Small intestine (tissue), 7 donors: ENCODE results near the gene BABAM2. TPM values are rescaled to one million over a fixed set of nuclear protein-coding genes. Genes with fewer than 3 reads are reported as not detected.
"Not testable (repeated sequence)": the region's sequence is repeated elsewhere in the genome, so short reads cannot be mapped to it uniquely, and the experiment has no call there.

Source experiments
- DNase-seq, 2 donors: peaks; one replicate each; pipeline versions ENCODE4 v3.0.0 to v3.0.0-alpha.2; 2013
- FAIRE-seq: peaks from 2 replicates; lab custom pipeline; 2012; peaks lifted over from hg19 to GRCh38; lab: Jason Lieb, UNC
- H3K27ac ChIP-seq, 3 donors: one replicate each; pipeline ENCODE4 v1.5.1; 2013; ENCODE audit warnings: low read length in 2 of 3, mild to moderate bottlenecking in 2 of 3, control low read depth in 1 of 3, inconsistent platforms in 1 of 3, low read depth in 1 of 3, moderate library complexity in 1 of 3
- H3K27me3 ChIP-seq, 3 donors: one replicate each; pipeline ENCODE4 v1.6.1; 2013; ENCODE audit warnings: low read length in 3 of 3, inconsistent platforms in 1 of 3; ENCODE audit not compliant: control insufficient read depth in 3 of 3, insufficient read depth in 3 of 3
- H3K36me3 ChIP-seq, 3 donors: one replicate each; pipeline ENCODE4 v1.6.1; 2013; ENCODE audit warnings: low read length in 3 of 3, inconsistent platforms in 1 of 3, low read depth in 1 of 3, mild to moderate bottlenecking in 1 of 3, moderate library complexity in 1 of 3; ENCODE audit not compliant: control insufficient read depth in 3 of 3, insufficient read depth in 2 of 3
- H3K4me1 ChIP-seq, 3 donors: one replicate each; pipeline ENCODE4 v1.6.1; 2013; ENCODE audit warnings: low read length in 2 of 3, inconsistent platforms in 1 of 3, low read depth in 1 of 3, mild to moderate bottlenecking in 1 of 3, moderate library complexity in 1 of 3; ENCODE audit not compliant: control insufficient read depth in 3 of 3, insufficient read depth in 2 of 3
- H3K4me3 ChIP-seq, 3 donors: one replicate each; pipeline ENCODE4 v1.5.1; 2013; ENCODE audit warnings: low read length in 3 of 3, control low read depth in 1 of 3, inconsistent platforms in 1 of 3, low read depth in 1 of 3, mild to moderate bottlenecking in 1 of 3, moderate library complexity in 1 of 3
- H3K9me3 ChIP-seq, 2 donors: one replicate each; pipeline ENCODE4 v1.6.1; 2013; ENCODE audit warnings: low read depth in 1 of 2, low read length in 1 of 2; ENCODE audit not compliant: control insufficient read depth in 2 of 2, insufficient read depth in 1 of 2
- WGBS, 3 donors: extraction: QIAGEN DNeasy Blood & Tissue Kit; methylation state at CpG; one replicate each; pipeline ENCODE4 v1.1.7; 2013; 5-methylcytosine and 5-hydroxymethylcytosine counted together
- polyA plus RNA-seq, 4 donors: library from polyadenylated mRNA; stranded (reverse) in 3 of 4; unstranded in 1 of 4; fragments of 200-250 nt in 3 of 4; fragments of 120-200 nt in 1 of 4; gene quantifications; one replicate each; pipeline versions ENCODE4 v1.2.1 to v1.2.3, GENCODE V29; 2013
- donor health status: healthy with polysubstance abuse.
- donor health status: control.
- donor health status: control.
- donor health status: Bipolar disorder and iron deficiency.
- donor health status: healthy.

The BABAM2 gene
- polyA plus RNA-seq, 4 donors: 19.5 to 38.6 (median 21.5) TPM

DNA sequence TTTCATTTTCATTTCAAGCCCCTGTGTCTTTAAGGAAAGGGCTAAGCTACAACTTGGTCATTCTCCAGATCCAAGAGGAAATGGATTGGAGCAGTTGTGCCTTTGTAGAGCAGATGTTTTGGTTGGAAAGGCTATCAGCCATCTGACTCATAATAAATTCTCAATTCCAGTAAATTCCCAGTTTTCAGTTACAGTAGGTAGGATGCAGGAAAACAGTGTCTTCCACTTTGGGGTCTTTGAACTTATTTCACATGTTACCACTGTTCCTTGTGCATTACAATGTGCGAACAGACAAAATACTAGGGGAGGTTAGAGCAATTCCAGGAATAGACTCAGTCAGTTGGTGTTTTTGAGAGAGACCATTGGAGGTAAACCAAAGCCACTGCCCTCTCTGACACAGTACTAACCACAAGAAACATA is 211.9 kb downstream of the BABAM2 start:
- H3K4me1 ChIP-seq: peaks cover 0 to 3% (median 0%) of the 10 kb centered on the region in 3 donors
- FAIRE-seq (no peak), DNase-seq (no peak)
- H3K36me3 ChIP-seq: no peaks in the 10 kb centered on the region
- H3K4me3 ChIP-seq: no peak overlapping the region
- H3K27ac ChIP-seq: peak overlapping the region in 1 of 3 donors; percentile 78
- no peaks in the 10 kb centered on the region for H3K9me3 ChIP-seq
- WGBS, 3 donors: 45 to 89% (median 77%) methylated on average over 1 of the region's 1 CpG
- no peaks in the 10 kb centered on the region for H3K27me3 ChIP-seq

DNA sequence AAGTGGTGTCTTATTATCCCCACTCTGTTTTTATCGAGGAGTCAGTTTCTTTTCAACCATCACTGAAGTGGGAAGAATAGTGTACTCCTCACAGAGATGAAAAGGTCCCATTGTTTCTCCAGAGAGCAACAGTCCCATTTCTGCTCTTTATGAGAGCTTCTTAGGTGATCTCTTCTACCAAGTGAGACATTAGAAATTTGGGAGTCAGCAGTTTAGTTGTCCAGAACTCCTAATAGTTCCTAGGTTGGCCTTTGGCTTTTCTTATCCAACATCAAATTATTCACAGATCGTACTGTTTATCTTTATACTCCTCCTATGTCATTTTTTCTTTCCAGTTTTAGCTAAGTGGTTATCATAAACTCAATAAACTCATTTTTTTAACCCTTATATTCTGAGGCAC is 213.1 kb downstream of the BABAM2 start:
- H3K27ac ChIP-seq: peak overlapping the region in 1 of 3 donors; percentile 32
- H3K27me3 ChIP-seq: no peaks in the 10 kb centered on the region
- DNase-seq (no peak), FAIRE-seq (no peak)
- H3K36me3 ChIP-seq: no peaks in the 10 kb centered on the region
- H3K4me3 ChIP-seq: no peak overlapping the region
- WGBS, 3 donors: 59 to 79% (median 67%) methylated on average over 2 of the region's 2 CpGs
- H3K9me3 ChIP-seq: no peaks in the 10 kb centered on the region
- H3K4me1 ChIP-seq: peaks cover 0 to 3% (median 0%) of the 10 kb centered on the region in 3 donors

DNA sequence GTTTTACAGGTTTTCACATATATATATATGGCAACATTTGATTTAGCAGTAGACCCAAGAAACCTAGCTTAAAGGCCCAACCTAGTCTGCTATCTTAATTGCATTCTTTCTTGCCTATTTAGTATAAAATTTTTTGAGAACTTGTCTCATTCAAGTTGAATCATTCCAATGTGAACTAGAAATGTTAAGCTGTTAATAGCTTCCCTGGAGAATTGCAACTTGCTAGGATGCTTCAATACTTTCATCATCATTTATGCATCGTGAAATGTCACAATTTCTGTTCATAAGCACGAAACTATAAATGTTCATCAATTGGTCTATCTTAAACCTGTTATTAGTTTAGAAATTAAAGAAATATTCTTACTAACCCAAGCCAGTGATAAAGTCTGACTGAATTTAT is 217.6 kb downstream of the BABAM2 start:
- Histone ChIP-seq H3K4me1 (peaks cover 0 to 2% (median 0%) of the 10 kb centered on the region in 3 donors), H3K36me3 (no peaks in the 10 kb centered on the region), H3K27ac (no peak overlapping the region), H3K9me3 (no peaks in the 10 kb centered on the region), H3K4me3 (no peak overlapping the region), H3K27me3 (no peaks in the 10 kb centered on the region)
- WGBS, 3 donors: 78 to 95% (median 93%) methylated on average over 2 of the region's 2 CpGs
- FAIRE-seq (no peak), DNase-seq (no peak)

DNA sequence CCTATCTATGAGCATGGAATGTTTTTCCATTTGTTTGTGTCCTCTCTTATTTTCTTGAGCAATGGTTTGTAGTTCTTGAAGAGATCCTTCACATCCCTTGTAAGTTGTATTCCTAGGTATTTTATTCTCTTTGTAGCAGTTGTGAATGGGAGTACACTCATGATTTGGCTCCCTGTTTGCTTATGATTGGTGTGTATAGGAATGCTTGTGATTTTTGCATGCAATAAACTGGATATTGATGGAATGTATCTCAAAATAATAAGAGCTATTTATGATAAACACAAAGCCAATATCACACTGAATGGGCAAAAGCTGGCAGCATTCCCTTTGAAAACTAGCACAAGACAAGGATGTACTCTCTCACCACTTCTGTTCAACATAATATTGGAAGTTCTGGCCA is 223.2 kb downstream of the BABAM2 start:
- not testable (repeated sequence) for H3K36me3 ChIP-seq, DNase-seq, H3K27ac ChIP-seq, H3K9me3 ChIP-seq, H3K27me3 ChIP-seq, FAIRE-seq, H3K4me3 ChIP-seq
- peaks cover 0 to 18% (median 0%) of the 10 kb centered on the region in 3 donors for H3K4me1 ChIP-seq

DNA sequence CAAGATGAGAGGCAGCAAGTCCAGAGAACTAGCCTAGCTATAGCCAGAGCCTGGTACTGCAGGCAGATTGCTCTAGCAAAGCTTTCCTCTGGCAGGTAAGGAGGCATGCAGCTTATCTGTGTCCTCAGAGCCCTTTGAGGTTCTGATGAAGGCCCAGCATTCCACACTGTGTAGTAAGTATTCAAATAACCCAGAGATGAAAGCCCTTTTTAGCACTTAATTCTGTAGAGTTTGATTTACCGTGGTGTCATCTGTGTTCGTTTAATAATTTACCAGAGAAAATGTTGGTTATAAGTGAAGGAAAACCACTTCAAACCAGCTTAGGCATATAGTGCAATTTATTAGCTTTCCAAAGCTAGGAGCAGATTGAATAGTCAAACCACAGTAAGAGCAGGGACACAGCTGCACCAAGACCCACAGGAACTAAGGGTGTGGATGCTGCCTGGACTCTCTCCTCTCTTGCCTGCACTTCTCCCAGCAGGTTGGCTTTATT is 226.6 kb downstream of the BABAM2 start:
- 13 to 67% (median 33%) methylated on average over 2 of the region's 2 CpGs for WGBS, 3 donors
- H3K4me3 ChIP-seq: no peak overlapping the region
- no peaks in the 10 kb centered on the region for H3K36me3 ChIP-seq
- DNase-seq (peak; percentile 21 to 69), FAIRE-seq (no peak)
- H3K27ac ChIP-seq: peak overlapping the region in 2 of 3 donors; percentile 11 to 57
- H3K9me3 ChIP-seq: no peaks in the 10 kb centered on the region
- no peaks in the 10 kb centered on the region for H3K27me3 ChIP-seq
- peaks cover 0 to 18% (median 0%) of the 10 kb centered on the region in 3 donors for H3K4me1 ChIP-seq

DNA sequence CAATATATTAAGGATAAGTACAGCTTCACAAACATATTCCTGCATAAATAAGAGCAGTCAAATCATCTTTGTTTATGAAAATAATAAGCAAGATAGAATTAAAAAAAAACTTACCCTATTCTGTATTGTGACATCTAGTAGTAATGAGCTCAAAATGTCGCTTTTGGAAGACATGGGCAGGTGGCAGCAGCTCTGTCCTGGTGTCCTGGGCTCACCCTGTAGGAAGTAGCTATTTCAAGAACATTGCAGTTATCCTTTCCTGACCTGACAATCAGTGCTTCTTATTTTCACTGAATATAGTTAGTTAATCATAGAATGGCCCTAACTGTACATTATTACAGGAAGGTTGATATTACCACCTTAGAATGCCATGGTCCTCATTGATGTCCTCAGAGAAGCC is 229.1 kb downstream of the BABAM2 start:
- H3K27me3 ChIP-seq: no peaks in the 10 kb centered on the region
- no peak for DNase-seq
- no peaks in the 10 kb centered on the region for H3K9me3 ChIP-seq
- H3K36me3 ChIP-seq: no peaks in the 10 kb centered on the region
- H3K27ac ChIP-seq: no peak overlapping the region
- 91 to 100% (median 91%) methylated on average over 1 of the region's 1 CpG for WGBS, 3 donors
- H3K4me1 ChIP-seq: peaks cover 0 to 18% (median 0%) of the 10 kb centered on the region in 3 donors
- FAIRE-seq: no peak
- H3K4me3 ChIP-seq: no peak overlapping the region

DNA sequence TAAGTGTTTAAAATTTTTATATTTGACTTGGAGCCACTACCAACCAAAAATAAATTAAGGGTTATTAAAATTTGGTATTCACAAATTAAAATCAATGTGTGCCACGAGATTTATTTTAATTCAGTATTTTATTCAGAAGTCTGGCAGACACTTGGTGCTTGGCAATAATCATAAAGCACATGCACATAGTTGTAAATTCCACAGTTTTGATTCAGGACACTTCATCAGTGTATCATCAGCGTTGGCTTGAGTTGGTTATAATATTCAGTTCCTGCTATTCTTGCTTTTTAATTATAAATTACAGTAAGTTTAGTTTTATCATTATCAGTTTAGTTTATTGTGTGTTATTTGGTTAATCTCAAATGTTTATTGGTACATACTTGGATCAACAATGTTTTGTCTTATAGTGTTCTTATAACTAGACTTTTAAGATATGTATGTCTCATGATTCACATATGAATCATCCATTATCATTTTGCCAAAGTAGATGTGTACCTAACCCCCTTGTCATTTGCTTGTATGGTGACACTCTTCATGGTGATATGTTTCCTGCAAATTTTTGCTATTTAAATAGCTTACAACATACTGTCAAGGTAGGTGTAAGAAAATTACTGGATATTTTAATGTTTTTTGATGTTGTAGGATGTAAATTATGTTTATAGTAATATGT is 237.9 kb downstream of the BABAM2 start:
- 77 to 87% (median 83%) methylated on average over 2 of the region's 2 CpGs for WGBS, 3 donors
- Histone ChIP-seq H3K4me1 (no peaks in the 10 kb centered on the region), H3K27ac (no peak overlapping the region), H3K9me3 (no peaks in the 10 kb centered on the region), H3K27me3 (no peaks in the 10 kb centered on the region), H3K36me3 (peaks cover 0 to 5% (median 0%) of the 10 kb centered on the region in 3 donors), H3K4me3 (no peak overlapping the region)
- FAIRE-seq (no peak), DNase-seq (no peak)

DNA sequence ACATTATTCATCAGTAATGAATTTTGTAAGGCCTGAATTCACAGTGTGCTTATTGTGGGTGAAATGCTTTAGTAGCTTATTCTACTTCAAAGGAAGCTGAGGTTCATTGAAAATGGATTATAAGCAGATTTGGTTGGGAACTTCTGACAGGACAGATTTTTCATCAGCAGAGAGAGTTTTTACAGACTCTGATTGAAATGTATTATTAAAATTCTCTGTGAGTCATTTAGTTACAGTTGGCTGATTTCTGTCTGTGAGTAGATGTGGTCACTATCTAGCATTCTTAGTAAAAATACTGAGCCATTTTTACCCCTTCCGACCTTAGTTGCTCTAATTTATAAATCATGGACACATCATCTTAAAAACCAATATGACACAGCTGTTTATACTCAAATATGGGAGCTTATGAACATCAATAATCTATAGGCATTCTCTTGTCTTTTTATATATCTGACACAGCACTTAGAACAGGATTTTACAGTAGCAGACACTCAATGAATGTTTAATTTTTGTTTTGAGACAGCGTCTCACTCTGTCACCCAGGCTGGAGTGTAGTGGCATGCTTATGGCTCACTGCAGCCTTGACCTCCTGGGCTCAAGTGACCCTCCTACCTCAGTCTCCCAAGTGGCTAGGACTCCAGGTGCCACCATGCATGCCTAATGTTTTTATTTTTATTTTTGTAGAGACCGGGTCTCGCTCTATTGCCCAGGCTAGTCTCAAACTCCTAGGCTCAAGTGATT is 239.6 kb downstream of the BABAM2 start:
- WGBS, 3 donors: 89 to 94% (median 94%) methylated on average over 4 of the region's 4 CpGs
- H3K4me3 ChIP-seq: no peak overlapping the region
- no peak for FAIRE-seq
- no peaks in the 10 kb centered on the region for H3K9me3 ChIP-seq
- H3K27me3 ChIP-seq: no peaks in the 10 kb centered on the region
- H3K27ac ChIP-seq: no peak overlapping the region
- H3K36me3 ChIP-seq: peaks cover 0 to 5% (median 0%) of the 10 kb centered on the region in 3 donors
- no peak for DNase-seq
- H3K4me1 ChIP-seq: peaks cover 2 to 8% (median 7%) of the 10 kb centered on the region in 3 donors
